ENCODE data around the gene CERS1. TPM values are rescaled to one million over a fixed set of nuclear protein-coding genes. Genes with fewer than 3 reads are reported as not detected.
A peak's percentile ranks its signal among the peaks of the same experiment; 100 is the strongest.

CERS1 gene
- total RNA-seq, 3 donors from 2014 or later = 0.17 to 1.3 (median 0.39) TPM

DNA sequence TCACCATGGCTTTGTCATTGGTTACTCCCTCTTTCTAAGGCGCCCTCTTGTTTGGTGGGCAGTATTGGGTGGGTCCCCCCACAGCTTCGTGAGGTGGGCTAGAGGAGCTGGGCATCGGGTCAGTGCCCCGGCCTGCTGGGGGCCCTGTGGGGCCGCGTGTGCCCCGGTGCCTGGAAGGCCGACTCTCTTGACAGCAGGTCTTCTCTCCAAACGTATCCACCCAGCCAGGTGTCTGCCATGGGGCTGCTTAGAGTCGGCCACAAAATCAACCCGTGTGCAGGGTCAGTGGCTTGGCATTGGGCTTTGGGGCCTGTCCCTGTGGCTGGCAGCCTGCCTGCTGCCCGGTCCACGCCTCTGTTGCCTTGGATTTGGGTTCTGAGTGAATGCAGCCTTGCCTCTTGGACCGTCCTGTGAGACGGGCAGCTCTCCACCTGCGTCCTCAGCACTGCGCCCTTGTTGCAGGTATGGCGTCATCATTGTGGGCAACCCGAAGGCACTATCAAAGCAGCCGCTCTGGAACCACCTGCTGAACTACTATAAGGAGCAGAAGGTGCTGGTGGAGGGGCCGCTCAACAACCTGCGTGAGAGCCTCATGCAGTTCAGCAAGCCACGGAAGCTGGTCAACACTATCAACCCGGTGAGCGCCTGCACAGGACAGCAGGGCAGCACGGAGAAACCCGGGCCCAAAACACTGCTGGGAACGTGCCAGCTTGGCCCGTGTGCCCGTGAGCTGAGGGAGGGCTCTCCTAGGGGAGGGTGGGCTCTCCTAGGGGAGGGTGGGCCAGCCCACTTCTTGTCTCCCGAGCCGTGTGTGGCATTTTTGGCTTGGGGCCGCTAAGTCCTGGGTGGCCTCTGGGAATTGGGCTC lies 32.7 kb downstream of the CERS1 start:
- no peak for ATAC-seq
- no peaks in the 10 kb centered on the region for H3K4me1 ChIP-seq (ENCODE audit: low read depth)
- H3K36me3 ChIP-seq (ENCODE audit: low read depth) = peaks cover 28% of the 10 kb centered on the region
- H3K4me3 ChIP-seq = no peak overlapping the region
- DNase-seq = no peak
- H3K9me3 ChIP-seq = no peaks in the 10 kb centered on the region
- TF ChIP-seq, protein P1, sequence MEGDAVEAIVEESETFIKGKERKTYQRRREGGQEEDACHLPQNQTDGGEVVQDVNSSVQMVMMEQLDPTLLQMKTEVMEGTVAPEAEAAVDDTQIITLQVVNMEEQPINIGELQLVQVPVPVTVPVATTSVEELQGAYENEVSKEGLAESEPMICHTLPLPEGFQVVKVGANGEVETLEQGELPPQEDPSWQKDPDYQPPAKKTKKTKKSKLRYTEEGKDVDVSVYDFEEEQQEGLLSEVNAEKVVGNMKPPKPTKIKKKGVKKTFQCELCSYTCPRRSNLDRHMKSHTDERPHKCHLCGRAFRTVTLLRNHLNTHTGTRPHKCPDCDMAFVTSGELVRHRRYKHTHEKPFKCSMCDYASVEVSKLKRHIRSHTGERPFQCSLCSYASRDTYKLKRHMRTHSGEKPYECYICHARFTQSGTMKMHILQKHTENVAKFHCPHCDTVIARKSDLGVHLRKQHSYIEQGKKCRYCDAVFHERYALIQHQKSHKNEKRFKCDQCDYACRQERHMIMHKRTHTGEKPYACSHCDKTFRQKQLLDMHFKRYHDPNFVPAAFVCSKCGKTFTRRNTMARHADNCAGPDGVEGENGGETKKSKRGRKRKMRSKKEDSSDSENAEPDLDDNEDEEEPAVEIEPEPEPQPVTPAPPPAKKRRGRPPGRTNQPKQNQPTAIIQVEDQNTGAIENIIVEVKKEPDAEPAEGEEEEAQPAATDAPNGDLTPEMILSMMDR (IDR thresholded peaks at IDR 0.05) = no peak
- intact Hi-C loops (cut with DNase I, micrococcal nuclease) = no loop called here

DNA sequence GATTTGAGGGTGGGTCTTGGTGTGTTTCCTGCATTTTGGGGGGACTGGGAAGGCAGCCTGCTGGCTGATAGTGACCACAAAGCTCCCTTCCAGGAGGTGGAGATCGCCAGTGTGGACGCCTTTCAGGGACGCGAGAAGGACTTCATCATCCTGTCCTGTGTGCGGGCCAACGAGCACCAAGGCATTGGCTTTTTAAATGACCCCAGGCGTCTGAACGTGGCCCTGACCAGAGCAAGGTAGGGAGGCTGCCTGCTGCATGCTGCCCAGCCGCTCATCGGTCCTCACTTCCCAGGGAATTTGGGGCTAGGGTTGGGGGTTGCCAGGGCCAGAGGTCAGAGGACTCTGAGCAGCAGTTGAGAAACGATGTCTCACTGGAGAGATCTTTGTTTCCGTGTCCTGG lies 34.0 kb downstream of the CERS1 start:
- no peak overlapping the region for H3K4me3 ChIP-seq
- ATAC-seq = no peak
- TF ChIP-seq, protein P1 (IDR thresholded peaks at IDR 0.05) = no peak
- no peaks in the 10 kb centered on the region for H3K9me3 ChIP-seq
- DNase-seq = no peak
- no peaks in the 10 kb centered on the region for H3K4me1 ChIP-seq (ENCODE audit: low read depth)
- H3K36me3 ChIP-seq (ENCODE audit: low read depth) = peaks cover 26% of the 10 kb centered on the region
- intact Hi-C loops (cut with DNase I, micrococcal nuclease) = no loop called here

DNA sequence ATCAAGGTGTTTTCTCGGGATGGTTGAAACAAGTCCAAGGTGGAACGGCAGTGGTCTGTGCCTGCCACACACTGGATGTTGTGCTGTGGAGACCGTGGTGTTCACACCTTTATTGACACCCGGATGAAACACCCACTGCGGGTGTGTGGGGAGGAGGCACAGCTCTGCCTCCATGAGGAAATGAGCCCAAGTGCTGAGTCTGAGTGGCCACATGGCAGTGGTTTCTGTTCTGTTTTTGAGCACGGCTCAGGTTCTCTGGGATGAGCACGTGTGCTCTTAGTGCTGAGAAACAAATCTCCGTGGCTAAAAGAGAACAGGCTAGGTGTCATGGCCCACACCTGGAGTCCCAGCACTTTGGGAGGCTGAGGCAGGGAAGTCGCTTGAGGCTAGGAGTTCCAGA lies 34.7 kb downstream of the CERS1 start:
- intact Hi-C loops (cut with DNase I, micrococcal nuclease) = no loop called here
- DNase-seq (no peak), ATAC-seq (no peak)
- Histone ChIP-seq H3K4me3 (no peak overlapping the region), H3K36me3 (ENCODE audit: low read depth) (peaks cover 26% of the 10 kb centered on the region), H3K9me3 (no peaks in the 10 kb centered on the region), H3K4me1 (ENCODE audit: low read depth) (no peaks in the 10 kb centered on the region)
- TF ChIP-seq, protein P1 (IDR thresholded peaks at IDR 0.05) = no peak

DNA sequence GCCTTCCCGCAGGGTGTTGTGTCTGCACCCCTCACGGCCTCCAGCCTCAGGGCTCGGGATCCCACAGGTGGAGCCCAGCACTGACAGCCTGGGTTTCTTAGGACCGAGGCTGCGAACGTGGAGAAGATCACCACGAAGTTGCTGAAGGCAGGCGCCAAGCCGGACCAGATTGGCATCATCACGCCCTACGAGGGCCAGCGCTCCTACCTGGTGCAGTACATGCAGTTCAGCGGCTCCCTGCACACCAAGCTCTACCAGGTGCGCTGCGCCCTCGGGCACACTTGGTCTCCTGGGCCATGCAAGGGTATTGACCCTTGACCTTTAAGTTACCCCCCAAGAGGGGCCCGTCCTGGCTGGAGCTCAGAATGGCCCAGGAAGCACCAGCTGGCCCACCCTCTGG lies 35.2 kb downstream of the CERS1 start:
- intact Hi-C loops (cut with DNase I, micrococcal nuclease) = no loop called here
- TF ChIP-seq, protein P1 (IDR thresholded peaks at IDR 0.05) = no peak
- peaks cover 22% of the 10 kb centered on the region for H3K36me3 ChIP-seq (ENCODE audit: low read depth)
- H3K9me3 ChIP-seq = no peaks in the 10 kb centered on the region
- ATAC-seq (no peak), DNase-seq (peak in 1 of 3 donors; percentile 47)
- no peak overlapping the region for H3K4me3 ChIP-seq
- H3K4me1 ChIP-seq (ENCODE audit: low read depth) = no peaks in the 10 kb centered on the region

DNA sequence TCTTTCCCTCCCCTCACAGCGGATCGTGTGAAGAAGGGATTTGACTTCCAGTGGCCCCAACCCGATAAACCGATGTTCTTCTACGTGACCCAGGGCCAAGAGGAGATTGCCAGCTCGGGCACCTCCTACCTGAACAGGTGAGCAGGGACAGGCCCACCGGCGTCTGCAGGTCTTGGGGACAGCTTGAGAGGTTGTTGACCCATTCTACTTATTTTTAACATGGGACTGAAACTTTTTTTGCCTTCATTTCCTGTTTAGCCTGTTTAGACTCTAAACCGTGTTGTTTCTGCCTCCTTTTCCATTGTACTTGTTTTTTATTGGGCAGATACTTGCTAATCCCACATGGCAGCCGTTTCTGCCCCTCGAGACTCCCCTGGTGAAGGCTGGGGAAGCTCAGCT lies 35.7 kb downstream of the CERS1 start:
- TF ChIP-seq, protein P1 (IDR thresholded peaks at IDR 0.05) = no peak
- no peak for ATAC-seq
- no peak for DNase-seq
- no peaks in the 10 kb centered on the region for H3K4me1 ChIP-seq (ENCODE audit: low read depth)
- no peak overlapping the region for H3K4me3 ChIP-seq
- intact Hi-C loops (cut with DNase I, micrococcal nuclease) = no loop called here
- no peaks in the 10 kb centered on the region for H3K9me3 ChIP-seq
- peaks cover 22% of the 10 kb centered on the region for H3K36me3 ChIP-seq (ENCODE audit: low read depth)
